ENCODE measurements around the gene TRAF4. TPM values are rescaled to one million over a fixed set of nuclear protein-coding genes. Genes with fewer than 3 reads are reported as not detected.
A peak's percentile ranks its signal among the peaks of the same experiment; 100 is the strongest.

TRAF4 gene
- total RNA-seq, 2 donors from 2014 or later = 116 to 136 TPM

- peak; percentile 68 to 80 for DNase-seq
- intact Hi-C loops (cut with DNase I, micrococcal nuclease) = no loop called here
- ATAC-seq = peak; percentile 17
Measured at GRCh38 chr17:28744104-28744971, 527 bp downstream of the TRAF4 start.

GRCh38 chr17:28744972-28745785 lies 1.4 kb downstream of the TRAF4 start:
- intact Hi-C loops (cut with DNase I, micrococcal nuclease) = no loop called here
- ATAC-seq (peak; percentile 3), DNase-seq (peak; percentile 63 to 75)

DNA sequence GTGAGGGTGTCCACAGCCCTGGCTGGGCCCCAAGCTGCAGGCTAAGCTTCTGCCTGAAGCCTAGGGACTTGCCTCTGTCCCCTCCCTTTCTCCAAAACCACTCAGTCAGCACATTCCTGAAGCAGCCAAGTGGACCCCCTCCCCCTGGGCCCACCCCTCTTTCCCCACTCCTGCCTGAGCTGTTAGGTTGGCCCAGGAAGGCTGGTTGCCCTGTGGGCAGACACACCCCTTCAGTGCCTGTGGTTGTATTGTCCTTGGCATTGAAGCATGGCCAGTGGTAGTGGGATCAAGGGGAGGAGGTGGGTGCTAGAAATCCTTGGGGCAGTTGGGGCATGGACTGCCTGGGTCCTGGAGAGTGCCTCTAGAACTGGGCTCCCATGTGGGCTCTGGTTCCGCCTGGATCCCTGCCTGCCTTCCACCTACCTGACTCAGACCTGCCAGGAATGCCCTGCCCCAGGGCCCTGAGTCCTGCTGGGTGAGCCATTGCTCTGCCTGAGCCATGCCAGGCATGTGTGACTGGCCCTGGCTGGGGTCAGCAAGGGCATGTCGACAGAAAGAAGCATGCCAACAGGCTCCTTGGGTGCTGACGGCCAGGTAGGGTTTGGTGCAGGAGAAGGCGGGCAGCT lies 2.1 kb downstream of the TRAF4 start:
- ATAC-seq (peak; percentile 7), DNase-seq (peak; percentile 48 to 57)
- intact Hi-C loops (cut with DNase I, micrococcal nuclease) = no loop called here

- peak; percentile 80 to 93 for DNase-seq
- ATAC-seq = peak; percentile 49
- intact Hi-C loops (cut with DNase I, micrococcal nuclease) = no loop called here
Measured at GRCh38 chr17:28746611-28747050, 2.8 kb downstream of the TRAF4 start.

GRCh38 chr17:28747051-28747691 lies 3.4 kb downstream of the TRAF4 start:
- peak; percentile 74 to 80 for DNase-seq
- intact Hi-C loops (cut with DNase I, micrococcal nuclease) = no loop called here
- peak; percentile 19 for ATAC-seq

DNA sequence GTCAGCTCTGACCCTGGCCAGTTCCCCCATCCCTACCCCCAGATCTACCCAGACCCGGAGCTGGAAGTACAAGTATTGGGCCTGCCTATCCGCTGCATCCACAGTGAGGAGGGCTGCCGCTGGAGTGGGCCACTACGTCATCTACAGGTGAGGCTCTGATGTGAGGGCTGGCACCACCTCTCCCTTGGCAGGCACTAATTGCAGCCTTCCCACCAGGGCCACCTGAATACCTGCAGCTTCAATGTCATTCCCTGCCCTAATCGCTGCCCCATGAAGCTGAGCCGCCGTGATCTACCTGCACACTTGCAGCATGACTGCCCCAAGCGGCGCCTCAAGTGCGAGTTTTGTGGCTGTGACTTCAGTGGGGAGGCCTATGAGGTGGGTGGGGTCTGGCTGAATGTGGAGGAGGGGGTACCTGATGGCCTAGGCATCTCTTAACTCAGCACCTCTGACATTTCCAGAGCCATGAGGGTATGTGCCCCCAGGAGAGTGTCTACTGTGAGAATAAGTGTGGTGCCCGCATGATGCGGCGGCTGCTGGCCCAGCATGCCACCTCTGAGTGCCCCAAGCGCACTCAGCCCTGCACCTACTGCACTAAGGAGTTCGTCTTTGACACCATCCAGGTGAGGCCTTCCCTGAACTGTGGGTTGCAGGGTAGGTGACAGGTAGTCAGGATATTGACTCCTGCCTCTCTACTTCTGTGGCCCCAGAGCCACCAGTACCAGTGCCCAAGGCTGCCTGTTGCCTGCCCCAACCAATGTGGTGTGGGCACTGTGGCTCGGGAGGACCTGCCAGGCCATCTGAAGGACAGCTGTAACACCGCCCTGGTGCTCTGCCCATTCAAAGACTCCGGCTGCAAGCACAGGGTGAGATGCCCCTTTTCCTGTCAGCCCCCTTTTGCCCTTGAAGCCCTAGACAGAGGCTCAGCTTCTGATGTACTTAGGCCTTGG lies 4.3 kb downstream of the TRAF4 start:
- no peak for DNase-seq
- ATAC-seq = no peak
- intact Hi-C loops (cut with DNase I, micrococcal nuclease) = no loop called here

- ATAC-seq (no peak), DNase-seq (peak in 1 of 2 donors; percentile 29)
- intact Hi-C loops (cut with DNase I, micrococcal nuclease) = no loop called here
Measured at GRCh38 chr17:28748852-28749515, 5.2 kb downstream of the TRAF4 start.

- DNase-seq = peak in 1 of 2 donors; percentile 20
- intact Hi-C loops (cut with DNase I, micrococcal nuclease) = loop anchor here in 1 of 2 donors (10.0 kb wide), 1 partner anchor 165 kb away; no protein-coding TSS in a partner anchor
- no peak for ATAC-seq
Measured at GRCh38 chr17:28749516-28750177, 5.8 kb downstream of the TRAF4 start.

DNA sequence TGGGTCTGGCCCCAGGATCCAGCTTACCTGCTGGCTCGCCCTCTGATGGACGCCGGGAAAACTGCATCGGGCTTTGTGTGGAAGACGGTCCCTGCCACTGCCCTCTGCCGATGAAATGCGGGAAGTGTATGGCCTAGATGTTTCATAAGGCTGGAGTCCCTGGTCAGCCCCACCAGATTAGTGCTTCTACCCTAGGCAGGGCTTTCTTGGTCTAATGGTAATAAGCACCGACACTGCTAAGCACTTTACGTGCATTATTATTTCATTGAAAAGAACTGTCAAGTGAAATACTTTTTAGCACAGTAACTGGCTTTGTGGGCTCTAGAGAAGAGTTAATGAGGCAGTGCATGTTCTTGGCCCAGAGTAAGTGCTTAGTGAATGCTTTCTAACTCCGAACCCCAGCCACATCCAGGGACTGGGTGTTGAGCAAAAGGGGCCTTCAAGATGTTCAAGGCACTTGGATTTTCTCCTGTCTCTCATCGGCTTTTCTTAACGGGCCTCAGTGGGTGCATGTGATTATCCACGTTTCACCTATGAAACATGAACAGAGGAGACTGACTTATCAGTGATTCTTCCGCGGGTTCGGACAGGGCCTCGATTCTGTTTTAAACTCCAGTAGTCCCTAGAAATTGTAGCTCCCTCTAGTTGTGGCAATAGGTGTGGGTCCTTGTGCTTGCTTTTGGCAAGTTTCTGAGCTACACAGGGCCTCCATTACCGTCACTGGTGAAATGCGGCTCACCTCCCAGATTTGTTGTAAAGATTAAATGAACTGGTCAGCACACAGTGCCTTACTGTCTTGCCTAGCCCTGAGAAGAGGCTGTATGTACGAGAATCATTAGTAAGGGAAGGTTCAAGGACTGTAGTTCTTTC lies 6.6 kb downstream of the TRAF4 start:
- DNase-seq (peak; percentile 89 to 98), ATAC-seq (peak; percentile 50)
- intact Hi-C loops (cut with DNase I, micrococcal nuclease) = loop anchor here in 1 of 2 donors (10.0 kb wide), 1 partner anchor 164 kb away; no protein-coding TSS in a partner anchor

DNA sequence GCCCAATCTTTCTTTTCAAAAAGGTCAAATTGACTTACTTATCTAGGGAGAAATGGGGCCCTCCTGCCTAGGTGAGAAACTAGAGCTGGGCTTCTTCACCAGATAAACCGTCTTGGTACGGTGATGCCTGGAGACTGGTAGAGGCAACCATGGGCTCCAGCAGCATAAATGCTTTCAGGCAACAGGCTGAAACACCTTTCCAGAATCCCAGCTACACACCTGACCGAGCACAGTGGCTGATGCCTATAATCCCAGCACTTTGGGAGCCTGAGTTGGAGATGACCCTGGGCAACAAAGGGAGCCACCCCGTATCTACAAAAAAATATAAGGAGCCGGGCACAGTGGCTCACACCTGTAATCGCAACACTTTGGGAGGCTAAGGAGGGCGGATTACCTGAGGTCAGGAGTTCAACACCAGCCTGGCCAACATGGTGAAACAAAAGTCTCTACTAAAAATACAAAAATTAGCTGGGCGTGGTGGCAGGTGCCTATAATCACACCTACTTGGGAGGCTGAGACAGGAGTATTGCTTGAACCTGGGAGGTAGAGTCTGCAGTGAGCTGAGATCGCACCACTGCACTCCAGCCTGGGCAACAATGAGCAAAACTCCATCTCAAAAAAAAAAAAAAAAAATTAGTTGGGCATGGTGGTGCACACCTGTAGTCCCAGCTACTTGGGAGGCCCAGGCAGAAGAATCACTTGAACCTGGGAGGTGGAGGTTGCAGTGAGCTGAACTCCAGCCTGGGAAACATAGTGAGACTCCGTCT lies 8.0 kb downstream of the TRAF4 start:
- no peak for ATAC-seq
- no peak for DNase-seq
- intact Hi-C loops (cut with DNase I, micrococcal nuclease) = loop anchor here in 1 of 2 donors (10.0 kb wide), 1 partner anchor 163 kb away; no protein-coding TSS in a partner anchor

DNA sequence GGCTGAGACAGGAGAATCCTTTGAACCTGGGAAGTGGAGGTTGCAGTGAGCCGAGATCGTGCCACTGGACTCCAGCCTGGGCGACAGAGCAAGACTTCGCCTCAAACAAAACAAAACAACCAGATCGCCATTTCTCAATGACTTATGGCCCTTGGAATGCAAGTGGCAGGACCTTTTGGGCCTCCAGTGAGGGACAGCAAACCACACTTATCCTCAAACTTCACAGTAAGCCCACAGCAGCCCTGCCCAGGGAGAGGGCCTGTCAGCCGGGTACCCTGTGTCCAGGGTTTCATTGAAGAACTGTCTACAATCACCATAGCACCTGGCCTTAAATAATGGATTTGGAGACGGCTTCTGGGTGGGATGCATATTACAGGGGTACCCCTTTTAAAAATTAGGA lies 11.7 kb downstream of the TRAF4 start:
- no peak for ATAC-seq
- no peak for DNase-seq
- intact Hi-C loops (cut with DNase I, micrococcal nuclease) = loop anchor here in 1 of 2 donors (10.0 kb wide), 1 partner anchor 159 kb away; no protein-coding TSS in a partner anchor

- intact Hi-C loops (cut with DNase I, micrococcal nuclease) = loop anchor here in 1 of 2 donors (10.0 kb wide), 1 partner anchor 159 kb away; no protein-coding TSS in a partner anchor
- ATAC-seq (no peak), DNase-seq (no peak)
Measured at GRCh38 chr17:28756049-28756804, 12.4 kb downstream of the TRAF4 start.

DNA sequence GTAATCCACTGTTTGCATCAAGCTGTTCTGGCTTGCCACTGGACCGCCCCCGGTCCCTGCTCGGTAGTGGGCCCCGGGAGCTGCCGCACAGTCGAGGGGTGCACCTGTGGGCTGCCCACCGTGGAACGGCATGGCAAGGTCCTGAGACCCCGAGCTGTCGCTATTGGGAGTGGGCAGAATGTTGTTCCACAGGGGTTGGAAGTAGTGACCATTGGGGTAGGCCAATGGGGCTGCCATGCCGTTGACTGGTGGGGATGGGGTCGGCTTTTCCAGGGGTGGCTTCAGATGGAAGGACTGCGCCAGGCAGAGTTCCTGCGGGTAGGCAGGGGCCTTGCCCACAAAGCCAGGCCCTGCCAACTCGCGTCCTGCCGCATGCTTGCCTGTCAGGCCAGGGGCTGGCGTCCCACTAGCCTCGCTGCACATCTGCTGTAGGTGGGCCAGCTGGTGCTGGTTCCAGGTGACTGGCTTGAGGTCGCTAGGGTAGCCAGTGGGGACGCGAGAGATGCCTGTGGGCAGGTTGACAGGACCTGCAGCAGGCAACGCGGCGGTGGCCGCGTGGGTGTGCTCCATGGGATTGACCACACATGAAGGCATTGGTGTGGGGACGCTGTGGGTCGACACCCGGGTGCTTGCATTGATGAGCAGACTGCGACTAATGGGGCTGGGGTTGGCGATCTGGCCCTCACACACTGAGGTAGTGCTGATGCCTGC lies 14.8 kb downstream of the TRAF4 start:
- intact Hi-C loops (cut with DNase I, micrococcal nuclease) = loop anchor here in 1 of 2 donors (10.0 kb wide), 1 partner anchor 156 kb away; no protein-coding TSS in a partner anchor
- no peak for DNase-seq
- ATAC-seq = no peak
